ENCODE data around the gene SPIN2B. TPM values are rescaled to one million over a fixed set of nuclear protein-coding genes. Genes with fewer than 3 reads are reported as not detected.

The SPIN2B gene
- total and polyA plus RNA-seq, 2 of the 13 experiments (the other 11 are each of a cell fraction or from before 2014, with no cell fraction given): 7.9 to 10.4 TPM

GRCh38 chrX:57121162-57121755, at the start of gene SPIN2B (continued):
- TF ChIP-seq PRDM4 (CRISPR knock-in tag; IDR thresholded peaks at IDR 0.05; ENCODE audit: borderline replicate concordance): no peak
- TF ChIP-seq ZNF552 (CRISPR knock-in tag; IDR thresholded peaks at IDR 0.05; ENCODE audit: borderline replicate concordance): no peak
- no peak for TF ChIP-seq SMC3 (IDR thresholded peaks at IDR 0.05; ENCODE audit: low read length)
- no peak for TF ChIP-seq ZNF510 (CRISPR knock-in tag; IDR thresholded peaks at IDR 0.05; ENCODE audit: low read depth)
- no peak for TF ChIP-seq BCLAF1 (IDR thresholded peaks at IDR 0.05)
- no peak for TF ChIP-seq U2AF1 (optimal IDR thresholded peaks at IDR 0.05; ENCODE audit: low read depth, low read length)
- no peak for TF ChIP-seq MATR3 (CRISPR knock-in tag; IDR thresholded peaks at IDR 0.05)
- no peak for TF ChIP-seq POLR2AphosphoS2 (IDR thresholded peaks at IDR 0.05; ENCODE audit: low read depth, low read length)
- no peak for TF ChIP-seq MLLT10 (CRISPR knock-in tag; IDR thresholded peaks at IDR 0.05)
- TF ChIP-seq ZNF607 (CRISPR knock-in tag; IDR thresholded peaks at IDR 0.05; ENCODE audit: borderline replicate concordance): no peak
- 0 out of 2 replicates have a peak, but pooled peaks have one; percentile 63 for TF ChIP-seq ZNF574 (CRISPR knock-in tag; IDR thresholded peaks at IDR 0.05)
- TF ChIP-seq RXRA (CRISPR knock-in tag; IDR thresholded peaks at IDR 0.05): peak; percentile 29; the same call in 1 of the 2 replicates
- TF ChIP-seq ZSCAN29 (CRISPR knock-in tag; conservative IDR thresholded peaks at IDR 0.05): no peak
- no peak for TF ChIP-seq ATF3 (CRISPR knock-in tag; IDR thresholded peaks at IDR 0.05)
- TF ChIP-seq IKZF4 (CRISPR knock-in tag; IDR thresholded peaks at IDR 0.05; ENCODE audit: borderline replicate concordance, low read depth, not compliant biosample characterization): no peak
- TF ChIP-seq TBX3 (IDR thresholded peaks at IDR 0.05; ENCODE audit: borderline replicate concordance): peak; percentile 74; the same call in 1 of the 2 replicates
- TF ChIP-seq ZNF484 (CRISPR knock-in tag; IDR thresholded peaks at IDR 0.05; ENCODE audit: borderline replicate concordance, low read depth): no peak
- TF ChIP-seq PHF20 (CRISPR knock-in tag; IDR thresholded peaks at IDR 0.05): peak; percentile 48; the same call in 1 of the 2 replicates
- no peak for TF ChIP-seq SMAD3 (CRISPR knock-in tag; IDR thresholded peaks at IDR 0.05)
- no peak for TF ChIP-seq DBP (CRISPR knock-in tag; IDR thresholded peaks at IDR 0.05; ENCODE audit: not compliant biosample characterization)
- no peak for TF ChIP-seq JUND (CRISPR knock-in tag; IDR thresholded peaks at IDR 0.05)
